ENCODE measurements around the gene SNX25. TPM values are rescaled to one million over a fixed set of nuclear protein-coding genes. Genes with fewer than 3 reads are reported as not detected.

SNX25 gene
- total RNA-seq, 4 donors from 2014 or later = 13.3 to 39.3 (median 15.3) TPM

- 25% methylated on average over 12 of the region's 12 CpGs for WGBS
- no peak for DNase-seq (ENCODE audit: low spot score in 2 of 2)
- H3K27ac ChIP-seq = peak overlapping the region; percentile 99
Measured at GRCh38 chr4:185394568-185395237, 185.3 kb downstream of the SNX25 start.

GRCh38 chr4:185395238-185395955 lies 186.0 kb downstream of the SNX25 start, which contains the start of gene LRP2BP:
LRP2BP (minus strand) TSS chr4:185395924; CDS start chr4:185378186, 17,738 bp downstream.
- no peak for DNase-seq (ENCODE audit: low spot score in 2 of 2)
- peak within 1 kb of the TSS; percentile 99 for H3K27ac ChIP-seq
- no peak for TF ChIP-seq CTCF (IDR thresholded peaks at IDR 0.05)
- no peak for TF ChIP-seq EP300 (IDR thresholded peaks at IDR 0.05)
- TF ChIP-seq POLR2AphosphoS5 (IDR thresholded peaks at IDR 0.05) = no peak
- no peak for TF ChIP-seq POLR2A (IDR thresholded peaks at IDR 0.05)
- peak within 1 kb of the TSS; percentile 87 for H3K4me3 ChIP-seq
- peaks cover 3% of the 10 kb centered on the region for H3K36me3 ChIP-seq
- 4% methylated on average over 12 of the region's 12 CpGs for WGBS
- peaks cover 43% of the 10 kb centered on the region for H3K4me1 ChIP-seq
- H3K27me3 ChIP-seq = no peaks in the 10 kb centered on the region
- no peaks in the 10 kb centered on the region for H3K9me3 ChIP-seq

More at GRCh38 chr4:185394568-185395237, 185.3 kb downstream of the SNX25 start:
- H3K27me3 ChIP-seq = no peaks in the 10 kb centered on the region
- H3K9me3 ChIP-seq = no peaks in the 10 kb centered on the region
- H3K4me3 ChIP-seq = peak overlapping the region; percentile 87
- peaks cover 39% of the 10 kb centered on the region for H3K4me1 ChIP-seq
- H3K36me3 ChIP-seq = peaks cover 3% of the 10 kb centered on the region
- TF ChIP-seq EP300 (IDR thresholded peaks at IDR 0.05) = no peak
- TF ChIP-seq POLR2A (IDR thresholded peaks at IDR 0.05) = no peak
- no peak for TF ChIP-seq POLR2AphosphoS5 (IDR thresholded peaks at IDR 0.05)

- WGBS = under 1% methylated on average over 37 of the region's 98 CpGs
- peaks cover 43% of the 10 kb centered on the region for H3K4me1 ChIP-seq
- peak overlapping the region; percentile 99 for H3K27ac ChIP-seq
- TF ChIP-seq POLR2A (IDR thresholded peaks at IDR 0.05) = peak; percentile 29 to 64
- peak in 2 of 3 donors; percentile 40 to 87 for TF ChIP-seq POLR2AphosphoS5 (IDR thresholded peaks at IDR 0.05)
- TF ChIP-seq CTCF (IDR thresholded peaks at IDR 0.05) = no peak
- peaks cover 10% of the 10 kb centered on the region for H3K36me3 ChIP-seq
- H3K9me3 ChIP-seq = no peaks in the 10 kb centered on the region
- H3K4me3 ChIP-seq = peak overlapping the region; percentile 87
- H3K27me3 ChIP-seq = no peaks in the 10 kb centered on the region
- peak; percentile 97 to 98 for DNase-seq (ENCODE audit: low spot score in 2 of 2)
Measured at GRCh38 chr4:185395956-185396723, 186.7 kb downstream of the SNX25 start.

GRCh38 chr4:185396724-185397385 lies 187.5 kb downstream of the SNX25 start, which contains the start of gene ANKRD37:
ANKRD37 (plus strand) TSS chr4:185396841; CDS start chr4:185396924, 83 bp downstream.
- no peak for TF ChIP-seq POLR2AphosphoS5 (IDR thresholded peaks at IDR 0.05)
- peaks cover 18% of the 10 kb centered on the region for H3K36me3 ChIP-seq
- peak within 1 kb of the TSS; percentile 87 for H3K4me3 ChIP-seq
- DNase-seq (ENCODE audit: low spot score in 2 of 2) = peak in 1 of 2 donors; percentile 76
- H3K9me3 ChIP-seq = no peaks in the 10 kb centered on the region
- peaks cover 43% of the 10 kb centered on the region for H3K4me1 ChIP-seq
- peak within 1 kb of the TSS; percentile 99 for H3K27ac ChIP-seq
- no peaks in the 10 kb centered on the region for H3K27me3 ChIP-seq
- 9% methylated on average over 4 of the region's 38 CpGs for WGBS

GRCh38 chr4:185398618-185399017 lies 189.2 kb downstream of the SNX25 start:
- no peaks in the 10 kb centered on the region for H3K27me3 ChIP-seq
- no peaks in the 10 kb centered on the region for H3K9me3 ChIP-seq
- H3K36me3 ChIP-seq = peaks cover 33% of the 10 kb centered on the region
- H3K4me1 ChIP-seq = peaks cover 43% of the 10 kb centered on the region
- no peak overlapping the region for H3K27ac ChIP-seq
- TF ChIP-seq EP300 (IDR thresholded peaks at IDR 0.05) (no peak), POLR2A (IDR thresholded peaks at IDR 0.05) (no peak), POLR2AphosphoS5 (IDR thresholded peaks at IDR 0.05) (no peak), CTCF (IDR thresholded peaks at IDR 0.05) (no peak)
- 13% methylated on average over 2 of the region's 2 CpGs for WGBS
- H3K4me3 ChIP-seq = no peak overlapping the region
- DNase-seq (ENCODE audit: low spot score in 2 of 2) = no peak
